NCI-H2196 (cell line): ENCODE measurements around the gene ZNF701.
"Not testable (repeated sequence)": the region's sequence is repeated elsewhere in the genome, so short reads cannot be mapped to it uniquely, and the experiment has no call there.

ENCODE experiments used
- DNase-seq: peaks from one replicate; lab custom pipeline; 2025; ENCODE audit not compliant: unreplicated experiment; lab: John Stamatoyannopoulos, UW

Gene ZNF701

GRCh38 chr19:52570000-52570861 lies at the start of gene ZNF701:
ZNF701 (plus strand) TSS chr19:52570287; CDS start chr19:52574148, 3,861 bp downstream.
- DNase-seq: peak; percentile 89

- no peak for DNase-seq
These were observed 47.5 kb upstream of the ZNF701 start for GRCh38 chr19:52522551-52522950.

GRCh38 chr19:52524086-52524485 lies 46.0 kb upstream of the ZNF701 start:
- no peak for DNase-seq

GRCh38 chr19:52527134-52527955 lies 42.7 kb upstream of the ZNF701 start, which contains the start of gene ZNF808:
ZNF808 (plus strand) TSS chr19:52527668; CDS start chr19:52543285, 15,617 bp downstream.
- peak; percentile 87 for DNase-seq

GRCh38 chr19:52527956-52528351 lies 42.1 kb upstream of the ZNF701 start:
- no peak for DNase-seq

- no peak for DNase-seq
These were observed 37.6 kb upstream of the ZNF701 start for GRCh38 chr19:52532480-52532879.

GRCh38 chr19:52533901-52534300 lies 36.2 kb upstream of the ZNF701 start:
- no peak for DNase-seq

GRCh38 chr19:52535385-52535770 lies 34.7 kb upstream of the ZNF701 start:
- DNase-seq: not testable (repeated sequence)

GRCh38 chr19:52535771-52536447 lies 34.2 kb upstream of the ZNF701 start:
- DNase-seq: no peak

- DNase-seq: no peak
These were observed 33.7 kb upstream of the ZNF701 start for GRCh38 chr19:52536448-52536800.

- DNase-seq: not testable (repeated sequence)
These were observed 31.3 kb upstream of the ZNF701 start for GRCh38 chr19:52538815-52539214.

- DNase-seq: not testable (repeated sequence)
These were observed 28.9 kb upstream of the ZNF701 start for GRCh38 chr19:52541176-52541575.

GRCh38 chr19:52541608-52542007 lies 28.5 kb upstream of the ZNF701 start:
- no peak for DNase-seq

- DNase-seq: not testable (repeated sequence)
These were observed 27.5 kb upstream of the ZNF701 start for GRCh38 chr19:52542541-52542940.

GRCh38 chr19:52542984-52543664 lies 27.0 kb upstream of the ZNF701 start:
- no peak for DNase-seq

- no peak for DNase-seq
These were observed 15.7 kb upstream of the ZNF701 start for GRCh38 chr19:52554216-52554971.

- no peak for DNase-seq
These were observed 12.7 kb upstream of the ZNF701 start for GRCh38 chr19:52557231-52557995.

- DNase-seq: not testable (repeated sequence)
These were observed 11.2 kb upstream of the ZNF701 start for GRCh38 chr19:52558732-52559445.

- not testable (repeated sequence) for DNase-seq
These were observed 8.5 kb upstream of the ZNF701 start for GRCh38 chr19:52561611-52562010.
